Measurements from ENCODE around the gene ZDHHC8.

Gene ZDHHC8

DNA sequence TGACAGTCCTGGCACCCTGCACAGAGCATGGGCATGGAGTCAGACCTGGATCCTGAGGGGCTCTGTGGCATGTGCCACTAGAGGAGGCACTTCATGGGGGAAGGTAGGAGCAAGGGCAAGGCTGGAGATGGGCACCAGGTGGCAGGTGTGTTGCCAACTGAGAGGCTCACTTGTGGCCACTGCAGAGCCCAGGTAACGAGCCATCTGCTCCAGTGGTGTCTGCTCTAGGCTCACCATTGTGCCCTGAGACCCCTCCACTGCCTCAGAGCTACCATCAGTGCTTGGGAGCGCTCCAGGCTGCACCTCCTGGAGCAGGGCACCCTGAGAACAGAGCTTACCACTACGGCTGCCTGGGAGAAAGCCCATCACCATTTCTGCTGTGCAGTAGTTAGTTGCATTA, 1.3 kb upstream of the ZDHHC8 start:
- no peak for DNase-seq

DNA sequence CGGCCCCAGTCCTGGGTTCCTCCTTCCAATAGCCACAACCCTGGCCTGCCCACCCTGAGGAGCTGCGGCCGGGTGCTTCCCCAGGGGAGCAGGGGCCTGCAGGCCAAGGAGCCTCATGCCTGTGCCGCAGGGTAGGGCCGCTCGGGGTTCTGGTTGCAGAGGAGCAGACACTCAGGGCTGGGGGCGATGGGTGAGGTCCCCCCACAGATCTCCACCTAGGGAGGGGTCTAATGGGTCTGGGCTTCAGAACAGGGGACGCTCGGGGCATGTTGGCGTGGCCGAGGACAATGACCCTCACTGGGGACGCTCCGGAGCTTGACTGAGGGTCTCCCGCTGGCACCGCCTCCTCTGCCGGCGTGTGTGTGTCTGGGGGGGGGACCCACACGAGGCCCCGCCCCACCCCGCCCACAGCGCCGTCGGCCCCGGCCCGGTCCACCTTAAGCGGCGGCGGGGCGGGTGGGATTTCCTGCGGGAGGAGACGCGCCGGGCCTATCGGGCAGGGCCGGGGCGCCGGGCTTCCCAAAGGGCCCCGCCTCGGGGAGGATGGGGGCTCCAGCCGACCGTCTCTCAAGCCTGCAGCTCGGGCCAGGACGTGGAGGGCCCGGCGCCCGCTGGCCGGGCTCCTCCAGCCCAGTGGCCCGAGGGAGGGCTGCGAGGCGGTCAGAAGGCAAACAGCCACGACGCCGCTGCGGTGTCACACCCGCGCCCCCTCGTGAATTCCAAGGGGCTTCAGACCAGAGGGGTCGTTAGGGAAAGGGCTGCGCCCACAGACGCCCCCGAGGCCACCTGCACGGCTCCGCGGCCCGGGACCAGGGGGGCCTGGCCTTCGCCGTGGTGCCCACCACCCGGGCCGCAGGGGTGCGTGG, 640 bp upstream of the ZDHHC8 start:
- peak; percentile 83 for DNase-seq

DNA sequence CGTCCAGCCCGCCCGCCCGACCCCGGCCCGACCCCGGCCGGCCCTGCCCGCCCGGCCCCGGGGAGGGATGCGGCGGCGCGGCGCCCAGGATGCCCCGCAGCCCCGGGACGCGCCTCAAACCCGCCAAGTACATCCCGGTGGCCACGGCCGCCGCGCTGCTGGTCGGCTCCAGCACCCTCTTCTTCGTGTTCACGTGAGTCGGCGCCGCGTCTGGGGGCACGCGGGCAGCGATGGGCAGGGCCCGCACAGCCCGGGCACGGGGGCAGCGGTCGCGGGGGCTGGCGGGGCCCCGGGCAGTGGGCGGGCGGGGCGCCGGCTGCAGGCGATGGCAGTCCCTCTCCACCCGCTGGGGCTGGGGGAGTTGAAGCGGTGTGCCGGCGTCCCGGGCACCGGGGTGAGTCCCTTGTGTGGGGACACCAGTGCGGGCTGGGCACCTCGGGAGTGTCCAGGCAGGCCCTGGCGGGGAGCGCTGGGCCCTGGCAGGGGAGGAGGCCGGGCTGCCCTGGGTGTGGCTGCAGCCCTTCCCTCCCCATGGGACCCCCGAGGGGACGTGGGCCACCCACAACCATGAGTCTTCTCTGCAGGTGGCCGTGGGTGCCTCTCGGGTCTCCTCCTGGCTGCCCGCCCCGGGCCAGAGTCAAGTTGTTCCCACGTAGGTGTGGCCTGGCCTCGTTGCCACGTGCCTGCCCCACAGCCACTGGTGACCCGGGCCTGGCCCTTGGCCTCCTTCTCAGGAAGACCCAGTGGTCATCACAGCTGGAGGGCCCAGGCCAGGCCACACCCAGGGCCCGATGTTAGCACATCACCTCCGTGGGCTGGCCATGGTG, 468 bp downstream of the ZDHHC8 start:
- DNase-seq, result no peak

DNA sequence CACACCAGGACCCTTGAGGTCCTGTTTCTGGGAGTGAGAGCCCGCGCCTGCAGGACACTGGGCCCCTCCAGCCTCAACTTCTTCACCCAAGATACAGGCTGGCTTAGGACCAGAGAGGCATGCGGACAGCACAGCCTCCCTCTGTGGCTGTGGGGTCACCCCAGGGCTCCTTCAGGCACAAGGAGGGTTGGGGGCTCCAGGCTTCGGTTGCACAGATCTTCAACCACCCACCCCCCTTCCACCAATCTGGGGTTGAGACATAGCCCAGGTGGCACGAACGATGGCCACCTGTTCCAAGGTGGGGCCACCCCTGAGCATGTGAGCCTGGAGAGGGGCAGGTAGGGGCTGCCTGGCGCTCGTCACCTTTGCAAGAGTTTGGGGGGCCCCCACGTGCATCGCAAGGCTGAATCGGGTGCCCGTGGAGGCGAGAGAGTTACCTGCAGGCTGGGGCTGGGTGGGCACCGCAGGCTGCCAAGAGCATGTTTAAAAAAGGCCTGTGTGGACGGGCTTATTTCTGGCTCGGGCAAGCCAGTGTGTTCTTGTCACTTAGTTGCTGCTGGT, 1.2 kb downstream of the ZDHHC8 start:
- no peak for DNase-seq

DNA sequence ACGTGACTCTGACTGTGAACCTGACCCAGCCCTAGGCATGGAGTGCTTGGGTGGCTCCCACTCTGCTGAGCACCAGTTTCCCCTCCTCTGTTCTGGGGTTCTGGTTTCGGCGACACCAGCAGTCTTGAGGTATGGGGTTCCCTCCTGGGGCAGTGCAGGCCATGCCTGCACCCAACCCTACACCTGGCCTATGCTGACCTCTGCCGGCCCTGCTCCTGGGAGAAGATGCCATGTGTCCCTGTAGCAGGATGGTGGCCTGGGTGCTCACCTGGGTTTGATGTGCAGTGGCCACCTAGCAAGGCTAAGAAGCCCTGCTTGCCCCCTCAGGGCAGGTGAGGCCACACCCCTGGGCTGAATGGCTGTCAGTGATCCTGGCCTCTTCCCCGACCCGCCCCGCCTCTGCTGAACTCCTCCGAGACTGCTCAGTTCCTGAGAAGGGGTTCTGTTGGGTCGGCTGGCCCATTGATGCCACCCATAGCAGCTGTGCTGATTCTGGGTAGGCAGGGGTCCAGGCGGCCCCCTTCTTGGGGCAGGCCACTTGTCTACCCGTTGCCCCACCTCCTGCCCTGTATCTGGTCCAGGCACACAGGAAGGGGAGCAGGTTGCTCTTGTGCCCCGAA, 2.4 kb downstream of the ZDHHC8 start:
- DNase-seq, result no peak

- DNase-seq, result no peak
These were observed 3.7 kb downstream of the ZDHHC8 start for GRCh38 chr22:20135265-20135664.

GRCh38 chr22:20135806-20136602, 4.4 kb downstream of the ZDHHC8 start:
- DNase-seq, result no peak

GRCh38 chr22:20136603-20136873, 4.9 kb downstream of the ZDHHC8 start:
- no peak for DNase-seq

- no peak for DNase-seq
These were observed 5.5 kb downstream of the ZDHHC8 start for GRCh38 chr22:20137113-20137512.

GRCh38 chr22:20137671-20138416, 6.2 kb downstream of the ZDHHC8 start:
- DNase-seq, result no peak

GRCh38 chr22:20138417-20138738, 6.8 kb downstream of the ZDHHC8 start:
- no peak for DNase-seq

- DNase-seq, result no peak
These were observed 7.3 kb downstream of the ZDHHC8 start for GRCh38 chr22:20138868-20139267.

DNA sequence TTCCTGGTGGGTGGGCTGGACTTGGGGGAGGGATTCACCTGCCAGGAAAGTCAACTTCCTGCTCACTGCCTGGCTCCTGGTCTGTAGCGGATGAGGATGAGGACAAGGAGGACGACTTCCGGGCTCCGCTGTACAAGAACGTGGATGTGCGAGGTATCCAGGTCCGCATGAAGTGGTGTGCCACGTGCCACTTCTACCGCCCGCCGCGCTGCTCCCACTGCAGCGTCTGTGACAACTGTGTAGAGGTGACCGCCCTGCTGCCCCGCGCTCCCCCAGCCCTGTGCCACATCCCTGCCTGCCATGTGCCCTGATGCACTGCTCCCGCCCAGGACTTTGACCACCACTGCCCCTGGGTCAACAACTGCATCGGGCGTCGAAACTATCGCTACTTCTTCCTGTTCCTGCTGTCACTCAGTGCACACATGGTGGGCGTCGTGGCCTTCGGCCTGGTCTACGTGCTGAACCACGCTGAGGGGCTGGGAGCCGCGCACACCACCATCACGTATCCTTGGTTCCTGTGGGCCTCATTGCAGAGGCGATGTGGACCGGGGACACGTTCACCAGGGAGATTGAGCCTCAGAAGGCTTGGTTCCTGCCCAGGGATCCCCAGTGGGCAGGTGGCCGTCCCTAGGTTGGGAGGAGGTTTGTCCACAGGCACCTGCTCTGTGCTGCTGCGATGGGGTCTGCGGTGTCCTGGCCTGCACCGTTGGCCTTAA, 7.9 kb downstream of the ZDHHC8 start:
- DNase-seq, result no peak

DNA sequence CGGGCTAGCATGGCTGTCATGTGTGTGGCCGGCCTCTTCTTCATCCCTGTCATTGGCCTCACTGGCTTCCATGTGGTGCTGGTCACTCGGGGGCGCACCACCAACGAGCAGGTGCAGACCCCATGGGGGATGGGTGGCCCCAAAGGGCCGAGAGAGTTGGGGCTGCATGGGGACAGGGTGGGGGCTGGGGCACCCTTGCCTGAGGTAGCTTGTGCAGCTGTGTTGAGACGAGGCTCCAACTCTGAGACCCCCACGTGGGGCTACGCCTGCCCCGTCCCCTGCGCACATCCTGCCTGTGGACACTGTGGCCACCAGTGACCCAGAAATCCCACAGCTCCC, 8.5 kb downstream of the ZDHHC8 start:
- DNase-seq, result no peak

- DNase-seq, result no peak
These were observed 8.9 kb downstream of the ZDHHC8 start for GRCh38 chr22:20140521-20140964.

DNA sequence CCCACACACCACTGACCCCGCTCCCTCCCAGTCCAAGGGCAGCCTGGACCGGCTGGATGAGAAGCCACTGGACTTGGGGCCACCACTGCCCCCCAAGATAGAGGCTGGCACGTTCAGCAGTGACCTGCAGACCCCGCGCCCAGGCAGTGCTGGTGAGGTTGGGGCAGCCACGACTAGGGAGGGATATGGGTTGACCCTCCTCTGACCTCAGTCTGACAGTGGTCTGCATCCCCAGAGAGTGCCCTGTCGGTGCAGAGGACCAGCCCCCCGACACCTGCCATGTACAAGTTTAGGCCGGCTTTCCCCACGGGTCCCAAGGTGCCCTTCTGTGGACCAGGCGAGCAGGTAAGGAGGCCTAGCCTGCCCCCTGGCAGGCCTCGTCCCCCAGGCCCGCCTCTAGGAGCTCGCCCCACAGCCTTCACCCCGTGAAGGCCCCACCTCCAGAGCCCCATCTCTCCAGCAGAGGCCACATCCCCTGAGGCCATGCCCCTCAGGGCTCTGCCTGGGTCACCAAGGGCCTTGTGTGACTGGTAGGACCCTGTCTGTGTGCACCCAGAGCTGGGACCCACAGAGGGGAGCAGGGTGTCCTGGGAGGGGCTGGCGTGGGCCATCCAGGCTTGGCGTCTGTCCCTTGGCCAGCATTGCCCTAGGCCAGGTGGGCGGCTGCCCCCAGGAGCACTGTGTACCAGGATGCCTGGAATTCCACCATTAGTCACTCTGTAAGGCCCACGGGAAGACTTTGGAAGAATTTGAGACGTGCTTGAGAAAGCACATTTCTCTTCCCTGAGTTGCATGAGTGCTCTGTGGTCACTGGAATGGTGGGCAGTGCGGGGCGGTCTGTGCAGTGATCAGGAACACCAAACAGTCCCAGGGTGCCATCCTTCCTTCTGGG, 9.8 kb downstream of the ZDHHC8 start:
- no peak for DNase-seq

DNA sequence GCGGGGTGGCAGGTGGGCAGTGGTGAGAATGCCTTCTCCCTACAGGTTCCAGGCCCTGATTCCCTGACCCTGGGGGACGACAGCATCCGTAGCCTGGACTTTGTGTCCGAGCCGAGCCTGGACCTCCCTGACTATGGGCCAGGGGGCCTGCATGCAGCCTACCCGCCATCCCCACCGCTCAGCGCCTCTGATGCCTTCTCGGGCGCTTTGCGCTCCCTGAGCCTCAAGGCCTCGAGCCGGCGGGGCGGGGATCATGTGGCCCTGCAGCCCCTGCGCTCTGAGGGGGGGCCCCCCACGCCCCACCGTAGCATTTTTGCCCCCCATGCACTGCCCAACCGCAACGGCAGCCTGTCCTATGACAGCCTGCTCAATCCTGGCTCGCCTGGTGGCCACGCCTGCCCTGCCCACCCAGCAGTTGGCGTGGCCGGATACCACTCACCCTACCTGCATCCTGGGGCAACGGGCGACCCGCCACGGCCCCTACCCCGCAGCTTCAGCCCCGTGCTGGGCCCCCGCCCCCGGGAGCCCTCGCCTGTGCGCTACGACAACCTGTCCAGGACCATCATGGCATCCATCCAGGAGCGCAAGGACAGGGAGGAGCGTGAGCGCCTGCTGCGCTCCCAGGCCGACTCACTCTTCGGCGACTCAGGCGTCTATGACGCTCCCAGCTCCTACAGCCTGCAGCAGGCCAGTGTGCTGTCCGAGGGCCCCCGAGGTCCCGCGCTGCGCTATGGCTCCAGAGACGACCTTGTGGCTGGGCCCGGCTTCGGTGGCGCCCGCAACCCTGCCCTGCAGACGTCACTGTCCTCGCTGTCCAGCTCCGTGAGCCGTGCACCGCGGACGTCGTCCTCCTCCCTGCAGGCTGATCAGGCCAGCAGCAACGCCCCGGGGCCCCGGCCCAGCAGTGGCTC, 11.4 kb downstream of the ZDHHC8 start:
- DNase-seq, result no peak

GRCh38 chr22:20143883-20144665, 12.5 kb downstream of the ZDHHC8 start:
- DNase-seq, result no peak
